DMS153 treated with DMSO at 0.1 percent for 48 hours (cell line): ENCODE data around the gene SCRN2.

Experiments used
- DNase-seq: peaks from one replicate; lab custom pipeline; 2025; ENCODE audit not compliant: unreplicated experiment; lab: John Stamatoyannopoulos, UW

SCRN2 gene

DNA sequence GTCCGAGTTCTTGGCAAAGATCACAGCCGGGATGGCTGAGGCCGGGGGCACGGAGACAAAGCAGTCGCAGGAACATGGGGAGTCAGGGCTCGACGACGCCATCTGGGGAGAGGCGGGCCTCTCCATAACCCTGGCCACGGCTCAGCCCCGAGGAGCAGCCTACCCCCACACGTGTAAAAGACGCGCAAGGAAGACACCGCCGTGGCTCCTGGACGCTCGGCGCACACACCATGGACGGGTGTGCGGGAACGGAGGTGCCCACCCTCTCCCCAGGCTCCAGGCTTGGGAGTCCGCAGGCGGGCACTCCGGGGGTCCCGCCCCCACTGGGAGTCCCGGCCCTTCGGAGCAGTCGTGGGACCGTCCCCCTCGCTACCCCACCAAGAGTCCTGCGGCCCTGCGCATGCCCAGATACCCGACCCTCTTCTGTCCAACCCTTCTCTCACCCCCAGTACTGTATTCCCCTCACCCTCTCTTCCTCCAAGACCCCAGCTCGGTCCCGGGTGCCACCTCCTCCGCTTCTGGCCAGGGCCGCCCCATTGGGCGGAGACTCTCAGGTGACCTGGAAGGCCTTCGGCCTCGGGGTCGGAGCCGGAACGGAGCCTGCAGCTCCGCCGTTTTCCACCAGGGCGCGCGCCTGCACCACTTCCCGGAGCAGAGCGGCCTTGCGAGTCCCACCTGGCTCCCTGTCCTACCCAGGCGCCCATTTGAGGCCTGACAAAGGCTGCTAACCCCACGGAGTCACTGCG lies at the start of gene SCRN2:
TSS of gene SCRN2 (minus strand) at position 532 of the 746 bp plus-strand sequence. CDS start at position 102, 430 bp downstream.
- peak; percentile 53 for DNase-seq

DNA sequence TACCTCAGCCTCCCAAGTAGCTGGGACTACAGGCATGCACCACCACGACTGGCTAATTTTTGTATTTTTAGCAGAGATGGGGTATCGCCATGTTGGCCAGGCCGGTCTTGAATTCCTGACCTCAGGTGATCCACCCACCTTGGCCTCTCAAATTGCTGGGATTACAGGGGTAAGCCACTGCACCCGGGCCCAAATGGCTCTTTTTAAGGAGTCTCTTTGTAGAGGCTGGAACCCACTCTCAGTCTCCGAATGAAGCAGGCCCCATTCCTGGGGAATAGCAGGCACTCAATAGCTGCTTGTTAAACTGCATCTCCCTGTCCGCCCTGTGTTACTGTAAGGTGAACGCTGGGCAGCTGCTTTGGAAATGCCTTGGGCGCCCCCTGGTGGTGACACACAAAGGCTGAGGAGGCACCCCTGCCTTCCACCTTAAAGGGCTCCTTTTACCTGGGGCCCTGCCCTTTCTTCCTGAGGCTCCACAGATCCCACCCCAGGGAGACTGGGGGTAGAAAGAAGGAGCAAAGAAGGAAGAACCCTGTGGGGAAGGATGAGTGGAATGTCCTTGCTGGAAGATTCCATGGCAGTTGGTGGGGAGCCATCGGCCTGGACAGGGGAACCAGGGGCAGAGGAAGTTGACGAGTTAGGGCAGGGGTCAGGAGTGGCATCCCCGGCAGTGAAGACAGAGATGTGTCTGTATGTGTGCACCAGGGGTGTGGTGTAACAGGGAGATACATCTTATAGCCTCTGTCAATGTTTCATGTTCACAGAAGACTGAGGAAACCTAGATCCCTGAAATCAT lies 48.9 kb upstream of the SCRN2 start:
- peak; percentile 78 for DNase-seq

DNA sequence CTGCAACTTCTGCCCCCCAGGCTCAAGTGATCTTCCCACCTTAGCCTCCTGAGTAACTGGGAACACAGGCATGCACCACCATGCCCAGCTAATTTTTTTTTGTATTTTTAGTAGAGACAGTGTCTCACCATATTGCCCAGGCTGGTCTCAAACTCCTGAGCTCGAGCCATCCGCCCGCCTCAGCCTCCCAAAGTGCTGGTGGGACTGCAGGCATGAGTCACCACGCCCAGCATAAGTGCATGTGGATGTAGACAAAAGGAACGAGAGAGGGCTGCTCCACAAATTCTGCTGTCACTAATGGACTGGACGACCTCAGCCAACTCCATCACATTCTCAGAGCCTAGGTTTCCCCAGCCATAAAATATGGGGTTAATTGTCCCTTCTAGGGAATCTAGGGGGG lies 47.2 kb upstream of the SCRN2 start:
- no peak for DNase-seq

DNA sequence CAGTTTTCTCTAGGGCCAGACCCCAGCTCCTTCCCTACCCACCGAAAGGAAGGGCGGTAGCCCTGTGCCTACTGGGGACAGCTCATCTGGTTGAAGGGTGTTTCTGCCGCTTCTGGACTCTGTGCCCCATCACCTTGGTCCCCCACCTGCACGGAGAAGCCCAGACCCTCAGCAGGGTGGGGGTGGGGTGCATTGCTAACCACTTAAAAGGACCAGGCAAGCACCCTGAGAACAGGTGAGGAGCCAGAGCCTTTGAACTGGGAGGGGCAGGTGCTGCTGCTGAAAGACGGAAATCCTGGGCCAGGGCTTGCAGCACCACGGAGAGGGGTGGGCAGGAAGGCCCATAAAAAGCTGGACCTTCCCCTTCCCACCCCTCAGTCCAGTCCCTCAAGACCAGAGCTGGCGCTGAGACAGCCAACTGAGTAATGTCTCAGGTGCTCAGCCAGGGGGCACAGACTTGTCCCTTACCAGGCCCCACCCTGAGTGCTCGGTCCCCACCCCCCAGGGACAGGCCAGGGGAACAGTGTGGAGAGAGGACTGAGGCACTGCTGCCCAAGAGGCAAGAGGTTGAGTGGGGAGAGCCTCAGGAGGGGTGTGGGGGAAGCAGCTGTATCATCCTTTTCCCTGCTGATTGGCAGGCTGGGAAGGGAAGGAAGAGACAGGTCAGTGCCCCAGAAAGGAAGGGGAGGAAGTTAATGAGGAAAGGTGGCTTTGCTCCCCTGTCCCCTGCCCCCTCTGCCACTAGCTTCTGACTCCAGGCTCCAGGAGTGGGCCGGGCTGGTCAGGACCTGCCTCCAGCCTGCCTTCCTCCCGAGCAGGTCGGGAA lies 44.0 kb upstream of the SCRN2 start:
- no peak for DNase-seq

DNA sequence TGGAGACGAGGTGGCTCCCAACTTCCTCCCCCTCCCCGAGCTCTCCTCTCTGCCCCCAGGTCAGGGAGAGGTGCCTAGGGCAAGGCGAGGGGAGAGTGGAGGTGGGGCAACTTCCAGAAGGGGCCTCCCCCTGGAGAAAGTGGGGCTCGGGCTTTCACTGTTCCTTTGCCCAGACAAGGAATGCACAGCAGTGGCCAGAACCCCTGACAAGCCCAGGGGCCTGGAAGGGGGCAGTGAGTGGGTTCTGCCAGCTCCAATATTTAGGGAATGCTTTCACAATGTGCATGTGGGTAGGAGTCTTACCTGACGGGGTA lies 43.3 kb upstream of the SCRN2 start:
- DNase-seq: no peak

DNA sequence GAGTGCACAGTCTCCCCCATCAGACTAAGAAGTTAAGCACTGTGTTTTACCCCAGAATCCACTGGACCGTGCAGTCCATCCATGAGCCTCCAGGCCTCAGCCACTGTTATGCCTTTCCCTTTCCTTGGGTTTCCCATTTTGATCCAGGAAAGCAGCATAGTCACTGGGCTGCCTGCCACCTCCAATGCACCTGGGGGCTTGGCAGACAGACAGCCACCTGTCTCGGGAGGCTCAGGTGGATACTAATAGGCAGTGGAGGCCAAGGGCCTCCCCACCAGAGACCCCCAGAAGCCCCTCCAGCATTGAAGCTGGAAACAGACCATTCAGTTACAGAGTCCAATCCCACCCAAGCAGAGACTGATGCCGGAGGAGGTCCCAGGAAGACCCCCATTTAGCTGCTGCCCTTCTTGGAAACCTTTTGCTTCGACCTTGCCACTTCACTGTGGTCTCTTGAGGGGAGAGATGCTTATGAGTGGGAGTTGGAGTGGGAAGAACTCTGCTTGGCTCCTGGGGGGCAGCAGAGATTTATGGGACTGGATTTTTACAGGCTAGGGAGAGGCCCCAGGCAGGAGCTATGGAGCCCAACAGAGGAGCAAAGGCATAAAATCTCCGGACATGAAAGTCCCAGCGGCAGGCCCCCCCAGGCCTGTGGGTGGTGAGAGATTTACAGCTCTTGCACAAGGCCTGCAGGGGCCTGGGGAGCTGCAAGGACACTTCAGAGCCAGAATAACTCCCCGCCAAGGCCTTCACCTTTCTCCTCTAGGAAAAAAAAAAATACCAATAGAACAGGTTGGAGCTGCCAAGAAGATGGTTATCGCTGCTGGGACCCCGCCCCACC lies 42.7 kb upstream of the SCRN2 start:
- DNase-seq: no peak

DNA sequence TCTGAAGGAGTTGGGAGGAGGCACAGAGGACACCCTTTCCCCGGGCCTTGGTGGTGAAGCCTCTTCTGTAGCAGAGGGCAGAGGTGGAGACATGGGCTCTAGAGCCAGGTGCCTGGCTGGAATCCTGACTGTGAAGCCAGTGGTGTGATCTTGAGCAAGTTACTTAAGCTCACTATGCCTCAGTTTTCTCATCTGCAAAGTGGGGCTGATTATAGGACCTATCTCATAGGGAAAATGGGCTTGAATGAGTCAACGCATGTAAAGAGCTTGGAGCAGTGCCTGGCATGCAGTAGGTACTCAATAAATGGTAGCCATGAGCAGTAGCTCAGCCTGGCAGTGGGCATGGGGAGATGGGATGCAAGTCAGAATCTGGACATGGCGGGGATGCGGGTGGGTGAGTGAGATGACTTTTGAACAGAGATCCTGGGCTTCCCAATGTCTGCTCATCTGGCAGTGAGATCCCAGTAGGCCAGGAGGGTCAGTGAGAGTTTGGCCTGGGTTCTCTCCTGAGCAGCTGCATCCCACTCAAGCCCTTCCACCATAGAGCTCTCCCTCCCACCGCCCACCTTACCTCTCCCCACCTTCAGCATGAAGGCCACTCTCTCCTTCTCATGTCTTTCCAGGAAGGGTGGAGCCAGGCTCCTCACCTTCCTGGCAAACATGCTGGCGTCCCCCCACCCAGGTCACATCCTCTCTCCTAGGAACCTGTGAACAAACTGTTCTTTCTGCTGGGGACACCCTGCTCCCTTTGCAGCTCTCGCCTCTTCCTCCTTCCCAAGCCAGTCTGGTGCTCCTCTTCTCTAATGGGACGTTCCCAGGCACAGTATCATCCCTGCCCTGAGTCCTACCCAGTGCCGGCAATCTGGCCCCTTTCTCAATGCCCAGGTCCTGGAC lies 41.9 kb upstream of the SCRN2 start:
- DNase-seq: no peak

DNA sequence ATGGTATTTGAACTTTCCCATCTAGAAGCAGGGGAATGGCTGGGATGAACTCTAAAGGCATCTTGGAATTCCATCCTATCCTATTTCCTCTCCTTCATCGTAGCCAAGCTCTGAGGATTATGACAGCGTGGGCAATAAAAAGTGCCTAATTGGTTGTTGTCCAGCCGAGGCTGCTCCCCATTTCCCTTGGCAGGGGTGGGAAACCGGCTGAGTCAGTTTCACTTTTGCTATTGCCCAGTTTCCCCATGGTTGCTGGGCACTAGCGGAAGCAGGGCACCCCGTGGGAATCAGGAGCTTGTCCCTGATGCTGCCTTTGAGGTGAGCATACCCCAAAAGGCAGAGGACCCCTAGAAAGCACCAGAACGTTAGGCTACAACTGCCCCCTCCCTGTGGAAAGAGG lies 41.2 kb upstream of the SCRN2 start:
- DNase-seq: no peak

DNA sequence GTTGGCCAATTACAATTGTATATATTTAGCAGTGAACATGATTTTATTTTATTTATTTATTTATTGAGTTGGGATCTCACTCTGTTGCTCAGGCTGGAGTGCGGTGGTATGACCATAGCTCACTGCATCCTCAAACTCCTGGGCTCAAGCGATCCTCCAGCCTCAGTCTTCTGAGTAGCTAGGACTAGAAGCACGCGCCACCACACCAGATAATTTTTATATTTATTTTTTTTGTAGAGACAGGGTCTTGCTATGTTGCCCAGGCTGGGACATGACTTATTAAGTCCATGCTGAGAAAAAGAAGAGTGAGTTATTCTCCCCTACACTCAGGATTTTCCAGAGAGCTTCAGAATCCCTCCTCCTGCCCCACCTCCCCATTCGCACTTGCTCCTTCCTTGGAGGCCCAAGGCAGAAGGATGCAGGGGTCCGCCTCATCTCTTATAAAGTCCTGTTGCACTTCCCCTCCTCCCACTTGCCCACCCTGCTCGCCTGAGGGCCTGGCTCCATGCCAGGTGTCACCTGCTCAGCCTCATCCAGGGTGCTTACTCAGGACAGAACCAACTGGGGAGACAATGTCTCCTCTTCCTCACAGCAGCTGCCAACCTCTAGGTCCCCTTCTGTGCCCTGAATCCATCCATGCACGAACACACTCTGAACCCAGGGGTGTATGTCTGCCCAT lies 38.8 kb upstream of the SCRN2 start:
- DNase-seq: no peak

DNA sequence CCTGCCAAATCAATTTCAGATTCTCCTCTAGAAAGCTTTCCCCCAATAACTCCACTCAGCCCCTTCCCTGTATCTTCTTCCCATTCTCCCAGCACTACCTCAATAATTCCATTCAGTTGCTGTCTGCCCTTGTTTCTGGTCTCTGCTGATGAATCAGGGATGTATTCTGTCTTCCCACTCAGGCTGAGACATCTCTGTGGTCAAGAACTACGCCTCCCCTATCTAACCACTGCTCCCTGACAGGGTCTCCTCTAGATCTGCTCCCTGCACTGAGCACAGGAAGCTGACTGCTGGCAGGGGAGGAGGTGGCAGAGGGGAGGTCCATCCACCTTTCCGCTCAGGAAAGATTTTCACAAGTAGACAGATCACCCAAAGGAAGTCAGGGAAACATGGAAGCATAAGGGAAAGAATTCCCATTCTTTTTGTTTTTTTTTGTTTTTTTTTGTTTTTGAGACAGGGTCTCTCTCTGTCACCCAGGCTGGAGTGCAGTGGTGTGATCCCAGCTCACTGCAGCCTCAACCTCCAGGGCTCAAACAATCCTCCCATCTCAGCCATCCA lies 38.0 kb upstream of the SCRN2 start:
- no peak for DNase-seq

DNA sequence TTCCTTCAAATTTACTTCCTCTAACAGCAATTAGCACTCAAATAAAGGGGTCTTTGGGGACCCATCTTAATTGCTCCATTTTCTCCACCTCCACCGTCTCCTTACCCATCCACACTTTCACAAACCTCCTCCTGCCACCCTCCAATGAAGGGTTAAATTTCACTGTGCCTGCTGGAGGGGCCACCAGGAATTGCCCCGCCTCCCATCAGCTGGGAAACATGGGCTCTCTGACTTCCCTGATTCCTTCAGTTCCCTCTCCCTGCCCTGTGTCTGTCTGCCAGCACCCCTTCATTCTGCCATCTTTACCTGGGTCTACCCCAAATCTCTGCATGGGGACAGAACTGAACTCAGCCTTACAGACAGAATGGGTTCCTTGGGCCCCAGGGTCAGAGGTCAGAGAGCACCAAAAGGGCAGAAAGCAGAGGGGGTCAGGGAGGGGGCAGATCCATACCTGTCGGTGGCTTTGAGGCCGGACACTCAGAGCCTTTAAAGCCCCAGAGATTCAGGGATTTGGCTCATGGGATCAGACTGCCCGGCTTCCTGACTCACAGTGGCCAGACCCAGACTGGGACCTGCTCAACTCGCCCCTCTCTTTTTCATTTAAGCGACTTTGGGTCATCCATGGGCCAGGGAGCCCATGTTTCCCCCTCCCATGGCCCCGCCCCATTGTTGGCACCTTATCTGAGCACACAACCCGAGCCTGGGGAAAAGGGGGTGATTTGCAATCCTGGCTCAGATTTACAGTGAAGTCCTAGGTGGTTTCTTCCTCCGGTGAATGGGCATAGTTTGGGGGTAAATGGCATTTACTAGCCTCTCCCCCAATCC lies 37.3 kb upstream of the SCRN2 start:
- no peak for DNase-seq

DNA sequence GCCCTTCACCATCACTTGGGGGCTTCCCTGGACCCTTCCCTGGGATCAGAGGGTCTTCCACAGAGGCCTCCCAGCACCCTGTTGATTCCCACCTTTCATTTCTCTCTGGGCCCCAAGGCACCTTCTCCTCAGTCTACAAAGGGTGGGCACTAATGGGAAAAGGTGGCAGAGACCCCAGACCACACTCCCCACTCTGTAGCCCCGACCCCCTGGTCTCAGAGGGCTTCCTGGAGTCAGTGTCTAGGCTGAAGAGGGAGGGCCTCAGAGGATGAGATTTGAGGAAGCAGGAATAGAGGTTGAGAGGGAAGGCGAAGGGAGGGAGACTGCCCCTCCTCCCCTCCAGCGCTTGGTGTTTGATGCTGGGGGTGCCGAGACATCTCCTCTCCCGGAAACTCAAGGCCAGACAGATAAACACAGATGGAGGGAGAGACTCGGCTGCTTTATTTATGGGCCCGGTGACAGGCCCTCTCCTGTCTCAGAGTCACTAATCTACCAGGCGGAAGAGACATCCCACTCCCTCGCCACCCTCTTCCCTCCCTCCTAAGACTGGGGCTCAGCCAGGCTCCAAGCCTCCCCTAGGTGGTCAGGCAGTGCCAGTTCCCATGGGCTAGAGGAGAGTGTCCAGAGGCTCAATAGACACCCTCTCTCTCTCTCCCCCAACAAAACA lies 36.4 kb upstream of the SCRN2 start:
- DNase-seq: no peak

DNA sequence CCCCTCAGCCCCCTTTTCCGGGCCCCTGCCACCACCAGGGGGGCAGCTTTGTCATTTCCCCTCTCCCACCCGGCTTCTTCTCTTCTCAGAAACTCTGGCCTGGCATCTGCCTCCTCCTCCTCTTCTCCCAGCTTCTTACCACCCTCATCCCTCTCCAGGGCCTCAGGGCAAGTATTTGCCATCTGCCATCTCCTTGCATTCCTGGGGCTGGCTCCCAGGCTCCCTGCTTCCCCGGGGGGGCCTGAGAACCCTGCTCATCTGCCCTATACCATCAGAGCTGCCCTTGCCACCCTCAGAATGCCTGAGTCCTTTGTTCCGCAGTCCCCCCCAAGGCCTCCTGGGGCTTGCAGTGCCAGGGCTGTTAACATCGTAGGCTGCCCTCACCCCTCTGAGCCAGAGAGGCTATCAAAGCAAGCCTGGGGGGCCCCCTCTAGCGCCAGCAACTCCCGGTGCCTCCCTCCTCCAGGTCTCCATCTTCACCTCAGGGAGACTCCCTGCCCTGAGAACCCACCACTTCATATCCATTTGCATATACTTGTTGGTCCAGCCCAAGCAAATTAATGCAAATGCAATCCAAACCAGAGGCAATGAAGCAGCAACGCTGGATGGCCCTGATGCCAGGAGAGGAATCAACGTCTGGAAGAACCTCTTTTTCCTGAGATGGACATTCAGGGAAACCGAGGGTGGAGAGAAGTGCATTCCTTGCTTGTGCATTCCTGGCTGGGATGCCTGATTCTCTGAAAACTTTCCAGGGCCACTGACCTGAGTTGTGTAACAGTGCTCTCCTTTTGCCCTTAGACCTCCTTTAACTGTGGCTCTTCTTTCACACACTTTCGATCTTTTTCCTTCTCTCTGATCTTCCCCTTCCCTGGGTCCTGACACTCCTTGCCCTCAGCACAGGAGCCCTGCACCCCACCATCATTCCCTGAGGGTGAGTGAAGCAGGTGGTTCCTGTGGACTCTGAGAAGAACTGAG lies 34.2 kb upstream of the SCRN2 start:
- no peak for DNase-seq

DNA sequence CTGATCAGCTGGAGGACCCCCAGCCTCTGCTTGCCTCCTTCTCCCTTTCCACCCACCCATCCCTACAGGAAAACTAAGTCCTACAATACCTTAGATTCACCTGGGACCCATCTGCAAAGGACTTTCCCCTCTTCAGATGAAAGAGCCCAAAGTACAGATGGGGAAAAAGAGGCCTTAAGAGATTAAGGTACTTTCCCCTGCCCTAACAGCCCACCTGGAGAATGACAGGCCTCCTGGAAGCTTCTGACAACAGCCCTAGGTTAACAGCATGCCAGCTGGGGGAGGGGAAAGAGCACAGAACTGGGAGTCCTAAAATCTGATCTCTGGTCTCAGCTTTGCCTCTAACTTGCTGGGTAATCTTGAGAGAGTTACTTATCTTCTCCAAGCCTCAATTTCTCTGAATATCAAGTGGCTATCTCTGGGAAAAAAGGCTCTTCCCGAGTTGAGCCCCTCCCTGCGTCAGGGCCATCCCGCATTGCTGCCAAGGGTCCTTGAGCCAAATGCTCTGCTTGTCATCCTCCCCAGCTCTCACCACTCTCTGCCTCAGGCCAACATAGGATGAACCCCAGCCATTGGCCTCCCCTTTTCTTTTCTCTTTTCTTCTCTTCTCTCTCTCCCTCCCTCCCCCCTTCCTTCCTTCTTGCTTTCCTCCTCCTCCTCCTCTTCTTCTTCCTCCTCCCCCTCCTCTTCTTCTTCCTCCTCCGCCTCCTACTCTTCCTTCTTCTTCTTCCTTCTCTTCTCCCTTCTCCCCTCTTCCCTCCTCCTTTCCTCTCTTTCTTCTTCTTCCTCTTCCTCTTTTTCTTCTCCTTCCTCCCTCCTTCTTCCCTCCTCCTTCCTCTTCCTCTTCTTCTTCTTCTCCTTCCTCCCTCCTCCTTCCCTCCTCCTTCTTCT lies 32.4 kb upstream of the SCRN2 start:
- no peak for DNase-seq

DNA sequence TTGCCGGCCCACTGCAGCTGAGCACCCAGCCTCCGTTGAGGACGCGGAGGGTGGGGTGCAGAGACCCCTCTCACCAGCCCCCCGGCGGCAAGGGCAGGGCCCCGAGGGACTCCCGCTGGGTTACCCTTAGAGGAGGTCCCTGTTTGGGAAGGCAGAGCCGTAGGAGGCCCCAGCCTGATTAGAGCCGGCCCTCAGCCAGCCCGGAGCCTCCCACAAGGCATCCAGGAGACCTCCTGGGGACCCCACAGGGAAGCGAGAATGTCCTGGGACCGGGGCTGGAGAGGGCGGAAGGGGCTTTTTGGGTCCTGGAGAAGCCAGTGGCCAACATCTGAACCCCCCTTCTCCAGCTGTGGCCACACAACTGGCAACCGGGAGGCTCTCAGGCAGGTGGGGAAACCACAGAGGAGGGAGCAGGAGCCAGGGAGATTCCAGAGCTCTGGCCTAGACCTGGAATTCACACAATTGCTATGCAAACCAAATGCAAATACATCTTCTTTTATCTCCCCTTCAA lies 31.6 kb upstream of the SCRN2 start:
- DNase-seq: no peak
